A549 treated with dexamethasone at 1 μM for 4 hours (cell line): Measurements from ENCODE around the gene ANAPC2. TPM values are rescaled to one million over a fixed set of nuclear protein-coding genes. Genes with fewer than 3 reads are reported as not detected.

ENCODE experiments used
- total RNA-seq: library from RNA; stranded (reverse); fragments of 200-300 nt; extraction: Qiagen RNA extraction; gene quantifications from 5 replicates; pipeline ENCODE4 v1.2.3, GENCODE V29; 2022

Gene ANAPC2
- 20.3 to 35.3 TPM (median 31.4 TPM) in 5 replicates for total RNA-seq

GRCh38 chr9:137188490-137189296, at the start of gene ANAPC2, which contains the start of gene SSNA1:
TSS of gene ANAPC2 (minus strand) at chr9:137188560. CDS start at chr9:137188532, 28 bp downstream.
TSS of gene SSNA1 (plus strand) at chr9:137188676. CDS start at chr9:137188727, 51 bp downstream.

GRCh38 chr9:137230705-137231371, 42.5 kb upstream of the ANAPC2 start, which contains the start of gene SLC34A3:
TSS of gene SLC34A3 (plus strand) at chr9:137230901. CDS start at chr9:137231703, 802 bp downstream.

GRCh38 chr9:137227054-137227852, 38.9 kb upstream of the ANAPC2 start, which contains the start of gene RNF224:
TSS of gene RNF224 (plus strand) at chr9:137227502. CDS start at chr9:137228336, 834 bp downstream.

GRCh38 chr9:137224830-137225694, 36.7 kb upstream of the ANAPC2 start, which contains the start of gene CYSRT1:
TSS of gene CYSRT1 (plus strand) at chr9:137225174. CDS start at chr9:137225622, 448 bp downstream.

GRCh38 chr9:137222190-137223077, 34.1 kb upstream of the ANAPC2 start, which contains the start of gene RNF208:
TSS of gene RNF208 (minus strand) at chr9:137222240. CDS start at chr9:137221212, 1,028 bp downstream.

GRCh38 chr9:137205126-137206069, 17.0 kb upstream of the ANAPC2 start, which contains the start of the genes NDOR1 and TMEM203:
TSS of gene NDOR1 (plus strand) at chr9:137205700. CDS start at chr9:137205778, 78 bp downstream.
TSS of gene TMEM203 (minus strand) at chr9:137205648. CDS start at chr9:137205414, 234 bp downstream.

GRCh38 chr9:137200311-137201204, 12.2 kb upstream of the ANAPC2 start, which contains the start of gene TPRN:
TSS of gene TPRN (minus strand) at chr9:137200741. CDS start at chr9:137200711, 30 bp downstream.

GRCh38 chr9:137169896-137170358, 18.4 kb downstream of the ANAPC2 start, which contains the start of gene LRRC26:
TSS of gene LRRC26 (minus strand) at chr9:137170051. CDS start at chr9:137169943, 108 bp downstream.

GRCh38 chr9:137138722-137139467, 49.5 kb downstream of the ANAPC2 start, which contains the start of gene GRIN1:
TSS of gene GRIN1 (plus strand) at chr9:137139154. CDS start at chr9:137139487, 333 bp downstream.

Other genes with a start within 250 kb of the ANAPC2 start
- gene FBXW5, start 243.8 kb downstream of the ANAPC2 start, total RNA-seq = 57.0 to 103 TPM (median 97.7 TPM) in 5 replicates
- 0.42 to 1.4 TPM (median 1.0 TPM) in 5 replicates for gene C8G, start 243.3 kb downstream of the ANAPC2 start, total RNA-seq
- 0.48 to 1.6 TPM (median 1.3 TPM) in 5 replicates for gene LCN12, start 236.3 kb downstream of the ANAPC2 start, total RNA-seq
- gene PTGDS, start 211.1 kb downstream of the ANAPC2 start, total RNA-seq = 0.28 to 1.4 TPM (median 0.77 TPM) in 5 replicates
- 0.03 to 0.31 TPM (median 0.18 TPM) in 5 replicates for gene LCNL1, start 205.6 kb downstream of the ANAPC2 start, total RNA-seq
- 43.1 to 70.9 TPM (median 62.8 TPM) in 5 replicates for gene PAXX, start 196.1 kb downstream of the ANAPC2 start, total RNA-seq
- 3.3 to 6.7 TPM (median 5.0 TPM) in 5 replicates for gene CLIC3, start 192.0 kb downstream of the ANAPC2 start, total RNA-seq
- 12.4 to 27.7 TPM (median 24.8 TPM) in 5 replicates for gene ABCA2, start 160.3 kb downstream of the ANAPC2 start, total RNA-seq
- gene FUT7, start 156.5 kb downstream of the ANAPC2 start, total RNA-seq = 0.04 to 0.10 TPM (median 0.05 TPM) in 4 of 5 replicates, not detected in the other
- gene NPDC1, start 142.4 kb downstream of the ANAPC2 start, total RNA-seq = 34.4 to 84.3 TPM (median 78.9 TPM) in 5 replicates
- gene ENTPD2, start 134.5 kb downstream of the ANAPC2 start, total RNA-seq = 3.1 to 6.4 TPM (median 5.4 TPM) in 5 replicates
- 13.4 to 23.9 TPM (median 21.4 TPM) in 5 replicates for gene SAPCD2, start 118.0 kb downstream of the ANAPC2 start, total RNA-seq
- 8.1 to 15.8 TPM (median 11.1 TPM) in 5 replicates for gene UAP1L1, start 111.0 kb downstream of the ANAPC2 start, total RNA-seq
- gene MAN1B1, start 101.6 kb downstream of the ANAPC2 start, total RNA-seq = 36.8 to 53.3 TPM (median 51.6 TPM) in 5 replicates
- gene DPP7, start 73.8 kb downstream of the ANAPC2 start, total RNA-seq = 67.5 to 115 TPM (median 108 TPM) in 5 replicates
- gene GRIN1, start 49.4 kb downstream of the ANAPC2 start, total RNA-seq = 0.16 to 0.41 TPM (median 0.32 TPM) in 5 replicates
- 0.19 to 1.5 TPM (median 0.77 TPM) in 5 replicates for gene LRRC26, start 18.5 kb downstream of the ANAPC2 start, total RNA-seq
- not detected in 5 replicates for gene TMEM210, start 16.5 kb downstream of the ANAPC2 start, total RNA-seq
- gene SSNA1, start 116 bp upstream of the ANAPC2 start, total RNA-seq = 99.1 to 134 TPM (median 125 TPM) in 5 replicates
- gene TPRN, start 12.2 kb upstream of the ANAPC2 start, total RNA-seq = 6.4 to 11.2 TPM (median 10.5 TPM) in 5 replicates
- gene TMEM203, start 17.1 kb upstream of the ANAPC2 start, total RNA-seq = 34.6 to 42.9 TPM (median 39.6 TPM) in 5 replicates
- 8.1 to 18.5 TPM (median 15.8 TPM) in 5 replicates for gene NDOR1, start 17.1 kb upstream of the ANAPC2 start, total RNA-seq
- gene RNF208, start 33.7 kb upstream of the ANAPC2 start, total RNA-seq = 1.2 to 2.2 TPM (median 2.0 TPM) in 5 replicates
- 3.6 to 5.1 TPM (median 4.6 TPM) in 5 replicates for gene CYSRT1, start 36.6 kb upstream of the ANAPC2 start, total RNA-seq
- 0.14 to 0.28 TPM (median 0.21 TPM) in 5 replicates for gene RNF224, start 38.9 kb upstream of the ANAPC2 start, total RNA-seq
- 0.05 to 0.11 TPM (median 0.06 TPM) in 5 replicates for gene SLC34A3, start 42.3 kb upstream of the ANAPC2 start, total RNA-seq
- gene TUBB4B, start 52.7 kb upstream of the ANAPC2 start, total RNA-seq = 618 to 867 TPM (median 780 TPM) in 5 replicates
- gene STPG3, start 62.7 kb upstream of the ANAPC2 start, total RNA-seq = not detected in 5 replicates
- gene NELFB, start 66.8 kb upstream of the ANAPC2 start, total RNA-seq = 41.3 to 57.7 TPM (median 53.2 TPM) in 5 replicates
- gene TOR4A, start 89.2 kb upstream of the ANAPC2 start, total RNA-seq = 16.3 to 27.6 TPM (median 24.2 TPM) in 5 replicates
- 1.7 to 3.0 TPM (median 2.9 TPM) in 5 replicates for gene NRARP, start 113.7 kb upstream of the ANAPC2 start, total RNA-seq
- 3.0 to 5.7 TPM (median 5.3 TPM) in 5 replicates for gene EXD3, start 234.6 kb upstream of the ANAPC2 start, total RNA-seq
- 0.41 to 1.7 TPM (median 1.4 TPM) in 5 replicates for gene NOXA1, start 234.8 kb upstream of the ANAPC2 start, total RNA-seq